IMR-90 (cell line): ENCODE measurements around the gene RPTOR. TPM values are rescaled to one million over a fixed set of nuclear protein-coding genes. Genes with fewer than 3 reads are reported as not detected.

ENCODE experiments used
- ATAC-seq: fragments of 200-7000 bp; cut with Tn5 transposase; 2 replicates; pipeline ENCODE4 v1.9.1; 2020; ENCODE audit warnings: low read depth, mild to moderate bottlenecking, moderate library complexity
- BruUV-seq: library from RNA; stranded (reverse); fragments of 400-500 nt; replicated peaks from 2 replicates; lab custom pipeline; 2021; lab: Mats Ljungman, UMichigan
- CTCF ChIA-PET: fragments of 300-600 bp; formaldehyde crosslinking; extraction: SDS; loops from one replicate; lab custom pipeline; 2021; ENCODE audit warnings: antibody characterized with exemption; lab: Yijun Ruan, JAX
- POLR2A ChIA-PET: fragments of 300-600 bp; sonication (Branson Sonifier 250); formaldehyde crosslinking; loops from one replicate; lab custom pipeline; 2022; ENCODE audit warnings: antibody characterized with exemption; ENCODE audit not compliant: unreplicated experiment; lab: Charles Lee
- DNase-seq: peaks from one replicate; pipeline ENCODE4 v3.0.0; 2013
- H2AFZ ChIP-seq: replicated peaks from 2 replicates; pipeline ENCODE3; 2013; ENCODE audit warnings: low read length, mild to moderate bottlenecking; ENCODE audit not compliant: poor library complexity
- H2AK5ac ChIP-seq: 2 replicates; pipeline ENCODE4 v1.6.1; 2013; ENCODE audit warnings: low read depth, low read length, inconsistent platforms
- H2AK9ac ChIP-seq: replicated peaks from 2 replicates; pipeline ENCODE3; 2013; ENCODE audit warnings: mild to moderate bottlenecking, low read depth, low read length, moderate library complexity; ENCODE audit not compliant: poor library complexity
- H2BK120ac ChIP-seq: 2 replicates; pipeline ENCODE4 v1.6.1; 2013; ENCODE audit warnings: low read depth, low read length, inconsistent platforms
- H2BK15ac ChIP-seq: 3 replicates; pipeline ENCODE4 v1.6.1; 2013; ENCODE audit warnings: low read depth, low read length, inconsistent platforms
- H2BK20ac ChIP-seq: 2 replicates; pipeline ENCODE4 v1.6.1; 2013; ENCODE audit warnings: low read depth, mild to moderate bottlenecking, inconsistent platforms, low read length, moderate library complexity
- H2BK5ac ChIP-seq: 2 replicates; pipeline ENCODE4 v1.6.1; 2013; ENCODE audit warnings: mild to moderate bottlenecking, low read depth, low read length, inconsistent platforms; ENCODE audit not compliant: poor library complexity, severe bottlenecking
- H3K14ac ChIP-seq: replicated peaks from 2 replicates; pipeline ENCODE4 v1.6.1; 2013; ENCODE audit warnings: low read depth, low read length, inconsistent platforms
- H3K18ac ChIP-seq: 2 replicates; pipeline ENCODE4 v1.6.1; 2013; ENCODE audit warnings: low read depth, low read length, control low read depth
- H3K23ac ChIP-seq: 2 replicates; pipeline ENCODE4 v1.6.1; 2013; ENCODE audit warnings: low read depth, low read length, inconsistent platforms
- H3K27ac ChIP-seq: 2 replicates; pipeline ENCODE4 v1.5.1; 2013; ENCODE audit warnings: mild to moderate bottlenecking, control low read depth, low read length; ENCODE audit not compliant: insufficient read depth
- H3K27me3 ChIP-seq: 2 replicates; pipeline ENCODE4 v1.6.1; 2013; ENCODE audit warnings: low read length; ENCODE audit not compliant: control insufficient read depth, insufficient read depth
- H3K36me3 ChIP-seq: 2 replicates; pipeline ENCODE4 v1.6.1; 2013; ENCODE audit warnings: low read length, mixed read lengths; ENCODE audit not compliant: control insufficient read depth, insufficient read depth
- H3K4ac ChIP-seq: 2 replicates; pipeline ENCODE4 v1.6.1; 2013; ENCODE audit warnings: low read depth, low read length, inconsistent platforms
- H3K4me1 ChIP-seq: 2 replicates; pipeline ENCODE4 v1.6.1; 2013; ENCODE audit warnings: low read length, mixed read lengths; ENCODE audit not compliant: control insufficient read depth, insufficient read depth
- H3K4me2 ChIP-seq: 2 replicates; pipeline ENCODE4 v1.6.1; 2013; ENCODE audit warnings: low read depth, mild to moderate bottlenecking, control low read depth, low read length, moderate library complexity
- H3K4me3 ChIP-seq: 2 replicates; pipeline ENCODE4 v1.5.1; 2013; ENCODE audit warnings: low read depth, mild to moderate bottlenecking, control low read depth, low read length, moderate library complexity; ENCODE audit not compliant: insufficient read depth
- H3K56ac ChIP-seq: 2 replicates; pipeline ENCODE4 v1.6.1; 2013; ENCODE audit warnings: low read length, inconsistent platforms; ENCODE audit not compliant: insufficient read depth; ENCODE audit errors: extremely low read depth
- H3K79me1 ChIP-seq, 2 experiments: 2 replicates each; pipeline ENCODE4 v1.6.1; 2013; ENCODE audit warnings: low read length in 2 of 2, inconsistent platforms in 1 of 2, low read depth in 1 of 2
- H3K9ac ChIP-seq: 2 replicates; pipeline ENCODE4 v1.6.1; 2013; ENCODE audit warnings: low read depth, low read length, control low read depth
- H3K9me1 ChIP-seq: 2 replicates; pipeline ENCODE4 v1.6.1; 2013; ENCODE audit warnings: low read length, inconsistent platforms; ENCODE audit not compliant: insufficient read depth
- H3K9me3 ChIP-seq: 2 replicates; pipeline ENCODE4 v1.6.1; 2013; ENCODE audit warnings: low read length; ENCODE audit not compliant: control insufficient read depth, insufficient read depth
- H4K20me1 ChIP-seq: 2 replicates; pipeline ENCODE4 v1.6.1; 2013; ENCODE audit warnings: low read length, inconsistent platforms; ENCODE audit not compliant: insufficient read depth
- H4K5ac ChIP-seq: 2 replicates; pipeline ENCODE4 v1.6.1; 2013; ENCODE audit warnings: mild to moderate bottlenecking, low read depth, low read length, control low read depth
- H4K8ac ChIP-seq, 2 experiments: 2 replicates each; pipeline ENCODE4 v1.6.1; 2013; ENCODE audit warnings: low read depth in 2 of 2, low read length in 2 of 2, control low read depth in 1 of 2, inconsistent platforms in 1 of 2
- H4K91ac ChIP-seq: 2 replicates; pipeline ENCODE4 v1.6.1; 2013; ENCODE audit warnings: low read depth, low read length, inconsistent platforms; ENCODE audit not compliant: insufficient read depth
- BHLHE40 ChIP-seq: fragments of 150-350 bp; IDR thresholded peaks from 2 replicates; pipeline ENCODE4 v1.6.1; 2016; ENCODE audit warnings: mild to moderate bottlenecking, low read depth, low read length
- CEBPB ChIP-seq: IDR thresholded peaks from 2 replicates; pipeline ENCODE4 v1.6.1; 2012; ENCODE audit warnings: low read depth, low read length, improper control_type of control experiment
- CHD1 ChIP-seq: IDR thresholded peaks from 2 replicates; pipeline ENCODE4 v1.6.1; 2012; ENCODE audit warnings: low read depth, low read length, improper control_type of control experiment
- CTCF ChIP-seq: conservative IDR thresholded peaks from 2 replicates; pipeline ENCODE4 v1.5.1; 2012; ENCODE audit warnings: mild to moderate bottlenecking, low read depth, low read length, improper control_type of control experiment
- FOS ChIP-seq: fragments of 150-350 bp; IDR thresholded peaks from 2 replicates; pipeline ENCODE4 v1.6.1; 2016; ENCODE audit warnings: low read depth, low read length
- POLR2A ChIP-seq: IDR thresholded peaks from 2 replicates; pipeline ENCODE4 v1.6.1; 2012; ENCODE audit warnings: mild to moderate bottlenecking, low read depth, low read length
- RFX5 ChIP-seq: IDR thresholded peaks from 2 replicates; pipeline ENCODE4 v1.8.0; 2012; ENCODE audit warnings: low read depth, mild to moderate bottlenecking, low read length, moderate library complexity
- USF2 ChIP-seq: fragments of 150-350 bp; IDR thresholded peaks from 2 replicates; pipeline ENCODE4 v1.6.1; 2017; ENCODE audit warnings: mild to moderate bottlenecking, antibody characterized with exemption, low read length, low read depth
- WGBS, 2 experiments: methylation state at CpG; one replicate each; pipeline versions ENCODE4 v1.1.5 to v1.1.7; 2013; ENCODE audit warnings: missing lambda C conversion rate in 2 of 2; ENCODE audit not compliant: insufficient read length in 1 of 2; ENCODE audit errors: extremely low coverage in 2 of 2; 5-methylcytosine and 5-hydroxymethylcytosine counted together
- dilution Hi-C: fragments of 300-500 bp; cut with HindIII; formaldehyde crosslinking; loops from one replicate; pipeline ENCODE4 v1.14.3; 2018; ENCODE audit warnings: low sequenced_read_pairs; ENCODE audit not compliant: unreplicated experiment
- in situ Hi-C: fragments of 300-500 bp; cut with MboI; formaldehyde crosslinking; loops from 3 replicates; pipeline ENCODE4 v1.14.3; 2019; ENCODE audit warnings: low sequenced_read_pairs, inconsistent platforms, mixed read lengths
- intact Hi-C: fragments of 100-400 bp; cut with micrococcal nuclease; formaldehyde crosslinking; loops from 2 replicates; pipeline ENCODE4 v1.10.0; 2022
- polyA plus RNA-seq, 3 experiments: library from polyadenylated mRNA; depleted of rRNA; stranded (reverse); fragments of >200 nt; gene quantifications; 2 replicates each; pipeline ENCODE4 v1.2.3, GENCODE V29; 2012; ENCODE audit warnings: low replicate concordance in 1 of 3
- total RNA-seq: library from RNA; depleted of rRNA; stranded (reverse); fragments of >200 nt; gene quantifications from 2 replicates; pipeline ENCODE4 v1.2.3, GENCODE V29; 2012

Gene RPTOR
- total and polyA plus RNA-seq, 2 of the 4 experiments (the other 2 are of a cell fraction), result 10.8 to 14.7 TPM

GRCh38 chr17:80692931-80693467, 148.4 kb downstream of the RPTOR start:
- Histone ChIP-seq H2BK15ac (peak overlapping the region; percentile 75; the same call in 1 of the 3 replicates), H3K14ac (no peak overlapping the region; the same call in 1 of the 2 replicates), H3K9me1 (peaks cover 18% of the 10 kb centered on the region), H4K91ac (no peak overlapping the region; the same call in 1 of the 2 replicates), H2AK5ac (peak overlapping the region; percentile 27; the same call in 1 of the 2 replicates), H3K4me3 (no peak overlapping the region), H3K27ac (no peak overlapping the region), H3K23ac (peak overlapping the region; percentile 78; the same call in 1 of the 2 replicates), H3K56ac (no peak overlapping the region), H3K27me3 (no peaks in the 10 kb centered on the region), H3K36me3 (no peaks in the 10 kb centered on the region), H2AK9ac (no peak overlapping the region), H2BK5ac (no peak overlapping the region), H3K9ac (no peak overlapping the region), H4K8ac (no peak overlapping the region), H3K9me3 (no peaks in the 10 kb centered on the region), H3K4ac (peak overlapping the region; percentile 10; the same call in 1 of the 2 replicates), H3K4me2 (no peak overlapping the region), H4K5ac (no peak overlapping the region), H2AFZ (no peak overlapping the region), H3K18ac (no peak overlapping the region), H3K79me1 (peaks cover 35 to 87% of the 10 kb centered on the region in 2 experiments), H2BK120ac (0 out of 2 replicates have a peak overlapping the region, but pooled peaks have one; percentile 37), H3K4me1 (peaks cover 14% of the 10 kb centered on the region; the same call in 1 of the 2 replicates), H4K20me1 (peaks cover 9% of the 10 kb centered on the region), H2BK20ac (no peak overlapping the region)
- ATAC-seq (no peak), DNase-seq (no peak)
- BruUV-seq, result no TSS peak
- TF ChIP-seq CEBPB (no peak), RFX5 (no peak), CTCF (no peak), USF2 (no peak), POLR2A (no peak), BHLHE40 (no peak), CHD1 (no peak), FOS (no peak)
- in situ Hi-C loops (no loop called here), intact Hi-C loops (no loop called here), dilution Hi-C loops (no loop called here)
- ChIA-PET POLR2A (no interaction called here), CTCF (no interaction called here)
- 79% methylated on average over 7 of the region's 13 CpGs; no CpG with 5 or more reads in 1 of the 2 experiments for WGBS, 2 experiments
